ENCODE measurements around the gene ELN.

Gene ELN

DNA sequence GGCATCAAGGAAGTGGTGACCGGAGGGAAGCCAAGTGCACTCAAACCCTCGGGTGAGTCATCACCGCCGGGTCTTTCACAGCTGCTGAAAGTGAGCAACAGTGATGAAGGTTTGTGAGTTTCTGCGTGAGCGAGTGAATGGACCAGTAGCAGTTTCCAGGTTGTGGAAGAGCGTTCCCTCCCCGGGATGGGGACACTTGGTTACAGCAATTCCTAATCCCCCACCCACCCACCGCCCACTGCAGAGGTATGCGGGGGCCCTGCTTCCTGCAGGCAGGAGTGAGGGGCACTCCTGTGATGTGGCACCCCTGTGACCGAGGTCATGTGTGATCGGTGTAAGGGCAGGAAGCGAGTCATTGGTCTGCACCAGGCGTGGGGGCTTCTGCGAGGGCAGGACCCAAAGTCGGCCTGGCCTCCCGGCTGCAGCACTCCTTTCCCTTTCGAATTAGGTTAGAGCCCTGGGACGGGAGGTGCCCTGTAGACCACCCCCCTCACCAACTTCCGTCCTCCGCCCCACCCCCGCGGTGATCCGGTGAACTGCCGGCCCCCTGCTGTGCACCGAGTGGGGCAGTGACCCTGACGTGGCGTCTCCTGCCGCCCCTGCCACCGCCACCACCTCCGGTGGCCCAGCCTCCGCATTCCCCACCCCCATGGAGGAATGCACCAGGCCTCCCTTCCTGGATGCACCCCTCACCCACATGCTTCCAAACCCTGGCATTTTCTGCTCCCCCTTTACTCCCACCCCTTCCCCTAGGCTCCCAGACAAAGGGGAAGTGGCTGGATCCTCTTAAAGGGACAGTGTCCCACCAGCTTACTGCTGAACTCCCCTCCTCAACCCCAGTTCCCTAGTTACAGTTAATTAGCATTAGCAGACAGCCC lies 66.5 kb downstream of the ELN start:
- DNase-seq (ENCODE audit: low spot score): no peak

DNA sequence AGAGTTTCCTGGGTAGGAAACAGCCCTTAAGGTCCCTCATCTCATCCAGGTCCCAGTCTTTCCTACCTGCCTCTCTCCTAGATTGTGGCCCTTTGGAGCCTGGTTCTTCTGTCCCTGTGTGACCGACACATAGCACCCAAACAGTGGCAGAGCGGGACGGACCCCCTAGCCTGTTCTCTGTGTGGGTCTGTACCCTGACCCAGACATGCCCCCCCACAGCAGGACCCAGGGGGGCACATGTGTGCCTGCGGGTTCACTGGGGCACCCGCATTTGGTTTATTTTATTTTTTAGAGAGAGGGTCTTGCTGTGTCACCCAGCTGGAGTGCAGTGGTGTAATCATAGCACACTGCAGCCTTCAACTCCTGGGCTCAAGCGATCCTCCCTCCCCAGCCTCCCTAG lies 67.2 kb downstream of the ELN start:
- no peak for DNase-seq (ENCODE audit: low spot score)

DNA sequence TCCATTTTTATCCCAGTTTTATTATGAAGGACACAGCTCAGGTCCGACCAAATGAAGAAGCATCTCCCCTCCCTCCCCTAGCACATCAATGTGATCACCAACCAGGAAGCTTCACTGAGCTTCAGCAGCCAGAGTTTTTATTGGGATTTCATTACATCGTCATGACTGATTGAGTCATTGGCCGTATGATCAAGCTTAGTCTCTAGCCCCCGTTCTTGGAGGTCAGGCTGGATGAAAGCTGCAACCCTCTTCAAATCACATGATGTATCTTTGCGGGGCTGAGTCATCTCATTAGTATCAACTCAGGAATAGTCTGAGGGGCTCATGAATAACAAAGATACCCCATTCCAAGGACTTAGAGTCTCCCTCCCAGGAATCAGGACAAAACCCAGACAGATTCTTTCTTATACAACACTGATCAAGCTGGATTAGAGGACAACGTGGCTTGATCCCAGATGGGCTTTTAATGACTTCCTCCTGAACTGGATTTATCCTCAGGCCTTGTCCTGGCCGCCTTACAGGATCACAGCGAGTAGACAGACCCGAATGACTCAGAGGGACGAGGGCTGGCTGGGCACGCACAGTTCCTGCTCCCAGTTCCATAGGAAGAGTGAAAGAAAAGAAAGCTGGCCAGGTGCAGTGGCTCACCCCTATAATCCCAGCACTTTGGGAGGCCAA lies 70.1 kb downstream of the ELN start:
- peak; percentile 32 for DNase-seq (ENCODE audit: low spot score)

DNA sequence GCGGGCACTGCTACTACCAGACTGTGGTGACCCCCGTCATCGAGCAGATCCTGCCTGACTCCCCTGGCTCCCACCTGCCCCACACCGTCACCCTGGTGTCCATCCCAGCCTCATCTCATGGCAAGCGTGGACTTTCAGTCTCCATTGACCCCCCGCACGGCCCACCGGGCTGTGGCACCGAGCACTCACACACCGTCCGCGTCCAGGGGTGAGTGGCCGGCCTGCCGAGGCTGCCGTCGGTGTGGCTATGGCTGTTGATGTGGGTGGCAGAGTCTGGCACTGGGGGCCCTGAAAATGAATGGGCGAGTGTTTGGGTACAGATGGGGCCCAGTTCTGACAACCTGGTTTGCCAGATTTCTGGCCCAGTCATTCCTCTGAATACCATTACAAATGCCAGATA lies 71.1 kb downstream of the ELN start:
- no peak for DNase-seq (ENCODE audit: low spot score)

DNA sequence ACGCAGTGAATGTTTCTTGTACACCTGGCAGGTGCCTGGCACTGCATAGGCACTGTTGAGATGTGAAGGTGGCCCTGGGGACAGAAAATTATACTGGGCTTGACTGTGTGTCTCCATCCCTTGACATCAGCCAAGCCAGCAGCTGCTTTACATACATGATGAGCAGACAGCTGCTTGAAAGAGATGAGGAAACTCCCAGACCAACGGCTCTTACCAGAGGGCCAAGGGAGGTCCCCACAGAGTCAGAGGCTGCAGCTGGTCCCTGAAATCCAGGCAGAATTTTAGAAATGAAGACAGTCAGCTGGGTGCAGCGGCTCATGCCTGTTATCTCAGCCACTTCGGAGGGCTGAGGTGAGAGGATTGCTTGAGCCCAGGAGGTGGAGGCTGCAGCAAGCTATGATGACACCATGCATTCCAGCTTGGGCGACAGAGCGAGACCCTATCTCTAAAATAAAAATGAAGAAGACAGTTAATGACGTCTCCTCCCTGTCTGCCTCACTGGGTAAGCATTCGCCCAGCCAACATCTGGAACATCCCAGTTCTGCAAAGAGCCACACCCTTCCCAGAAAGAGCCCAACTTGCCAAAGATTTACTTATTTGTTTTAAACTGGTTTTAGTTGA lies 73.2 kb downstream of the ELN start:
- no peak for DNase-seq (ENCODE audit: low spot score)

DNA sequence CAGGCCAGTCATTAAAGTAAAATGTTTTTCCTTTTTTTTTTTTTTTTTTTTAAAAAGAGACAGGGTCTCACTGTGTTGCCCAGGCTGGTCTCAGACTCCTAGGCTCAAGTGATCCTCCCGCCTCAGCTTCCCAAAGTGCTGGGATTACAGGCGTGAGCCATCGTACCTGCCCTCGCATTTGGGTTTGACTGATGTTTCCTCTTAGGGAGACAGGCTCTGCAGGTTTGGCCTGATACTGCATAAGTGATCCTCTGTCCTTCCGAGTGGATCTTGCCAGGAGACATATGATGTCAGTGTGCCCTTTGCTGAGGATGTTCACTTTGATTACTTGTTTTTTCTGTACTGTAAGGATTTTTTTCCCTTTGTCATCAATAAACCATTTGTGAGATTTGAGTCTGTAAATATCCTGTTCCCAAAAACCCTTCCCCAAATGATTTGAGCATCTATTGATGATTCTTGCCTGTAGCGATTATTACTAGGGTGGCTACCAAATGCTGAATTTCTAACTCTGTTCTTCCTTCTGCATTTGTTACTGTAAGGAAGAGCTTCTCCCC lies 75.3 kb downstream of the ELN start:
- no peak for DNase-seq (ENCODE audit: low spot score)

DNA sequence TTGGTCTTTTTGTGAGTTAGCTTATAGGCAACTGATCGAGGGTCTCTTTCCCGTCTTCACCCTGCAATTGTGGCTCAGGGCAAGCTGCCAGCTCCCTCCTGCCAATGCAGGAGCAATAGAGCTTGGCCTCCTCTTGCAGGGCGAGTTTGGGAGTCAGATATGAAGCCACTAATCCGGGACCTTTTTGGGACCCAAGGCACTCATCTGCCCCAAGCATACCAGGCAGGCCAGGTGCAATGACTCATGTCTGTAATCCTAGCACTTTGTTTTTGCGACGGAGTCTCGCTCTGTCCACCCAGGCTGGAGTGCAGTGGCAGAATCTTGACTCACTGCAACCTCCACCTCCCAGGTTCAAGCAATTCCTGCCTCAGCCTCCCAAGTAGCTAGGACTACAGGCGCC lies 76.7 kb downstream of the ELN start:
- no peak for DNase-seq (ENCODE audit: low spot score)

DNA sequence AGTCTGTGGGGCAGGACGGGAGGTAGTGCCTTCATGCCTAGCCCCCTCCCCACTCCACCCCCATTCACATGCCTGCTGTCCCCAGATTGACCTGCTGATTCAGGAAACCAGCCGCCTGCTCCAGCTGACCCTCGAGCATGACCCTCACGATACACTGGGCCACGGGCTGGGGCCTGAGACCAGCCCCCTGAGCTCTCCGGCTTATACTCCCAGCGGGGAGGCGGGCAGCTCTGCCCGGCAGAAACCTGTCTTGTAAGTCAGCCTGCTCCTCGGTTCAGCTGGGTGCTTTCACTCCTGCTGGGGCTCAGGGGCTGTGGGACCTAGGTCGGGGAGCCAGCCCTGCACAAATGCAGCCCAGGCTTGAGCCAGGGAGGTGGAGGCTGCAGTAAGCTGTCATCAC lies 78.0 kb downstream of the ELN start:
- no peak for DNase-seq (ENCODE audit: low spot score)

DNA sequence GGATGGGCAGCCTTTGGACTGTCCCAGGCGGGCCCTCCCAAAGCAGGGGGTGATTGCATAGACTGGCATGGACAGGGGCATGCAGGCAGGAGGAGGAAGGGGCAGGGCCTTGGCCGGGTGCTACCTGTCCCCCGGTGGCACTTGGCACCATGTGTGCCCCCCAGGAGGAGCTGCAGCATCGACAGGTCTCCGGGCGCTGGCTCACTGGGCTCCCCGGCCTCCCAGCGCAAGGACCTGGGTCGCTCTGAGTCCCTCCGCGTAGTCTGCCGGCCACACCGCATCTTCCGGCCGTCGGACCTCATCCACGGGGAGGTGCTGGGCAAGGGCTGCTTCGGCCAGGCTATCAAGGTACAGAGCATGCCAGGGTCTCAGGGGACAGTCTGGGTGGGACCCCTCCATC lies 78.9 kb downstream of the ELN start:
- DNase-seq (ENCODE audit: low spot score): peak; percentile 25

DNA sequence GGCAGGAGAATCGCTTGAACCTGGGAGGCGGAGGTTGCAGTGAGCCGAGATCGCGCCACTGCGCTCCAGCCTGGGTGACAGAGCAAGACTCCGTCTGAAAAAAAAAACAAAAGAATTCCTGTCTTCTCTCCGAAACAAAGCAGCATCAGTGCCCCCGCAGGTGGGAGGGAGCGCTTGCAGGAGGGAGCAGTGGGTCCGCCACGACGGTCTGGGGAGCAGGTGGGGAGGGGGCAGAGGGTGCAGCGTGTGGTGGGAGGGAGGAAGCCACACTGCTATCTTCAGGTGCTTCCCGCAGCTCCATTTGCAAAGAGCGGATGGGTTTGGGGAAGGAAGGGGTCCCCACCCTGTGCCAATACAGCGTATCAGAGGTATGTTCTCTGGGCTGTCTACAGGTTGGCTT lies 87.4 kb downstream of the ELN start:
- no peak for DNase-seq (ENCODE audit: low spot score)

DNA sequence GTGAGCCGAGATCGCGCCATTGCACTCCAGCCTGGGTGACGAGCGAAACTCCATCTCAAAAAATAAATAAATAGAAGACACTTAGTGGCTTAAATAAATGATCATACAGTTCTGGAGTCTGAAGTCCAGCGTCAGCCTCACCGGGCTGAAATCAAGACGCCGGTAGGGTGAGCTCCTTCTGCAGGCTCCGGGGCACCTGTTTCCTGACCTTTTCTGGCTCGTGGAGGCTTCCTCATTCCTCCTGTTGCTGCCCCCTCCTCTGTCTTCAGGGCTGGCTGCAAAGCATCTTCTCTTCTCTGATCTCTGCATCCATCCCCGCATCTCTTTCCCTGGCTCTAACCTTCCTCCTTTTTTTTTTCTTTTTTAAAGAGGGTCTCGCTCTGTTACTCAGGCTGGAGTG lies 88.4 kb downstream of the ELN start:
- no peak for DNase-seq (ENCODE audit: low spot score)

Data from D341Med (cell line).